Endodermal cell (in vitro differentiated cells): ENCODE results near the gene CTU1. TPM values are rescaled to one million over a fixed set of nuclear protein-coding genes. Genes with fewer than 3 reads are reported as not detected.

ENCODE experiments used
- DNase-seq: peaks from one replicate; pipeline ENCODE4 v3.0.0-alpha.2; 2017
- H3K27ac ChIP-seq: 2 replicates; pipeline ENCODE4 v1.5.1; 2013; ENCODE audit warnings: mild to moderate bottlenecking, low read depth, low read length, moderate library complexity
- H3K27me3 ChIP-seq: 2 replicates; pipeline ENCODE4 v1.6.1; 2013; ENCODE audit warnings: mild to moderate bottlenecking, low read length, moderate library complexity; ENCODE audit not compliant: insufficient read depth, control insufficient read depth, poor library complexity, severe bottlenecking
- H3K36me3 ChIP-seq: 2 replicates; pipeline ENCODE4 v1.7.0; 2013; ENCODE audit warnings: mild to moderate bottlenecking, low read length, moderate library complexity; ENCODE audit not compliant: control insufficient read depth, insufficient read depth
- H3K4me1 ChIP-seq: one replicate; pipeline ENCODE4 v1.7.0; 2013; ENCODE audit warnings: low read length; ENCODE audit not compliant: control insufficient read depth, insufficient read depth
- H3K4me3 ChIP-seq: 2 replicates; pipeline ENCODE4 v1.5.1; 2013; ENCODE audit warnings: mild to moderate bottlenecking, low read length, moderate library complexity
- H3K9ac ChIP-seq: 2 replicates; pipeline ENCODE4 v1.6.1; 2013; ENCODE audit warnings: mild to moderate bottlenecking, low read length, moderate library complexity; ENCODE audit not compliant: poor library complexity, severe bottlenecking; ENCODE audit errors: extremely low read depth
- H3K9me3 ChIP-seq: 2 replicates; pipeline ENCODE4 v1.6.1; 2013; ENCODE audit warnings: mild to moderate bottlenecking, low read length, moderate library complexity; ENCODE audit not compliant: control insufficient read depth
- H3K27ac Mint-ChIP-seq: 2 replicates; pipeline ENCODE4 v1.8.0; 2020; ENCODE audit warnings: mixed read lengths
- H3K27me3 Mint-ChIP-seq: 2 replicates; pipeline ENCODE4 v1.8.0; 2021; ENCODE audit warnings: mild to moderate bottlenecking, mixed read lengths; ENCODE audit not compliant: insufficient read depth
- H3K36me3 Mint-ChIP-seq: 2 replicates; pipeline ENCODE4 v1.8.0; 2020; ENCODE audit warnings: low read depth, mixed read lengths
- H3K4me1 Mint-ChIP-seq: 2 replicates; pipeline ENCODE4 v1.8.0; 2020; ENCODE audit warnings: mixed read lengths
- H3K4me3 Mint-ChIP-seq: 2 replicates; pipeline ENCODE4 v1.8.0; 2020; ENCODE audit warnings: mild to moderate bottlenecking, moderate library complexity, mixed read lengths
- H3K9me3 Mint-ChIP-seq: 2 replicates; pipeline ENCODE4 v1.8.0; 2020; ENCODE audit warnings: mild to moderate bottlenecking, mixed read lengths
- WGBS, 2 experiments: methylation state at CpG; one replicate each; pipeline versions ENCODE4 v1.1.5 to v1.1.7; 2013; ENCODE audit warnings: missing lambda C conversion rate in 2 of 2, mixed read lengths in 1 of 2; ENCODE audit not compliant: insufficient coverage in 1 of 2, insufficient read length in 1 of 2; 5-methylcytosine and 5-hydroxymethylcytosine counted together
- total RNA-seq, 2 donors: library from RNA; stranded (reverse); fragmentation: NEBNext Ultra II Directional in 1 of 2; extraction: Animal tissue kit (Norgen Biotek cat#: 25700) in 1 of 2; gene quantifications; 2 replicates in 1 of 2; 3 replicates in 1 of 2; pipeline ENCODE4 v1.2.1, GENCODE V29; 2021
- TF ChIP-seq, protein P1 (sequence below): fragments of 200-600 bp; sonication (generic); conservative IDR thresholded peaks from 2 replicates; pipeline ENCODE4 v1.5.0; 2021; ENCODE audit warnings: antibody characterized with exemption, mild to moderate bottlenecking

CTU1 gene
- total RNA-seq, 2 donors from 2014 or later, result 5.1 to 5.7 TPM

- peaks cover 22% of the 10 kb centered on the region for H3K36me3 Mint-ChIP-seq
- H3K27me3 Mint-ChIP-seq, result no peaks in the 10 kb centered on the region
- H3K4me1 ChIP-seq, result no peaks in the 10 kb centered on the region
- H3K4me3 Mint-ChIP-seq, result peak overlapping the region; percentile 41
- no peak for DNase-seq
- peaks cover 21% of the 10 kb centered on the region for H3K4me1 Mint-ChIP-seq
- H3K27me3 ChIP-seq, result no peaks in the 10 kb centered on the region
- no peak overlapping the region for H3K9ac ChIP-seq
- H3K9me3 ChIP-seq, result no peaks in the 10 kb centered on the region
- TF ChIP-seq, protein P1, sequence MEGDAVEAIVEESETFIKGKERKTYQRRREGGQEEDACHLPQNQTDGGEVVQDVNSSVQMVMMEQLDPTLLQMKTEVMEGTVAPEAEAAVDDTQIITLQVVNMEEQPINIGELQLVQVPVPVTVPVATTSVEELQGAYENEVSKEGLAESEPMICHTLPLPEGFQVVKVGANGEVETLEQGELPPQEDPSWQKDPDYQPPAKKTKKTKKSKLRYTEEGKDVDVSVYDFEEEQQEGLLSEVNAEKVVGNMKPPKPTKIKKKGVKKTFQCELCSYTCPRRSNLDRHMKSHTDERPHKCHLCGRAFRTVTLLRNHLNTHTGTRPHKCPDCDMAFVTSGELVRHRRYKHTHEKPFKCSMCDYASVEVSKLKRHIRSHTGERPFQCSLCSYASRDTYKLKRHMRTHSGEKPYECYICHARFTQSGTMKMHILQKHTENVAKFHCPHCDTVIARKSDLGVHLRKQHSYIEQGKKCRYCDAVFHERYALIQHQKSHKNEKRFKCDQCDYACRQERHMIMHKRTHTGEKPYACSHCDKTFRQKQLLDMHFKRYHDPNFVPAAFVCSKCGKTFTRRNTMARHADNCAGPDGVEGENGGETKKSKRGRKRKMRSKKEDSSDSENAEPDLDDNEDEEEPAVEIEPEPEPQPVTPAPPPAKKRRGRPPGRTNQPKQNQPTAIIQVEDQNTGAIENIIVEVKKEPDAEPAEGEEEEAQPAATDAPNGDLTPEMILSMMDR, result peak; percentile 4
- peak overlapping the region; percentile 31 for H3K27ac Mint-ChIP-seq
- no peak overlapping the region for H3K4me3 ChIP-seq
- no peak overlapping the region for H3K27ac ChIP-seq
- H3K36me3 ChIP-seq, result peaks cover 9% of the 10 kb centered on the region
- H3K9me3 Mint-ChIP-seq, result no peaks in the 10 kb centered on the region
- WGBS, 2 experiments, result 95 to 97% methylated on average over 12 to 22 of the region's 22 CpGs
Measured at GRCh38 chr19:51099047-51099382, 9.2 kb downstream of the CTU1 start.

DNA sequence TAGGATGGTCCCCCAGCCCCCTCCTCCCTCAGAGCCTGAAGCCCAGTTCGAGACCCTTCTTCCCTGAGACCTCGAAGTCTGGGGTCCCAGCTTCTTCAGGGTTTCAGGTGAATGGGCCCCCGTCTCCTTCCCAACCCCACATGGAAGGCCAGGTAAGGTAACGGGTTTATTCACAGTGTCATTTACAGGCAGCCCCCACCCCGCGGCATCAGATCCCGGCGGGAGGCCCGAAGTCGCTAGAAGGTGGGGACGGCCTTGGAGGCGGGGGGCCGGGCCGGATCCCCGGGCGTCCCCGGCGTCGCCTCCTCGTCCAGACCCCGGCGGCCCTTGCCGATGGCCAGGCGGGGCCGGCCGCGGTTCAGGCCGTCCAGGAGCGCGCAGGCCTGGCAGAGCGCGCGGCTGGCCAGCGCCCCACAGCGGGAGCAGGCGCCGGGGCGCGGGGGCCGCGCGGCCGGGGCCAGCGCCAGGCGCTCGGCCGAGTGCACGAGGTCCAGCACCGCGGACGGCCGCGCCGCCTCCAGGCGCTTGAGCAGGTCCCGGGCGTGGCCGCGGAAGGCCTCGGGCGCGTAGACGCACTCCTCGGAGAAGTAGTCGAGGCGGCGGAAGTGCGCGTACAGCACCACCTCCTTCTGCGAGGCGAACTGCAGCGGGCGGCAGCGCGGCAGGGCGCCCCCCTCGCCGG lies 9.7 kb downstream of the CTU1 start:
- no peak overlapping the region for H3K4me3 ChIP-seq
- TF ChIP-seq, protein P1, result peak; percentile 35
- peaks cover 18% of the 10 kb centered on the region for H3K36me3 Mint-ChIP-seq
- no peak overlapping the region for H3K27ac ChIP-seq
- H3K9me3 Mint-ChIP-seq, result no peaks in the 10 kb centered on the region
- H3K4me3 Mint-ChIP-seq, result peak overlapping the region; percentile 41
- no peaks in the 10 kb centered on the region for H3K4me1 ChIP-seq
- H3K4me1 Mint-ChIP-seq, result peaks cover 24% of the 10 kb centered on the region
- H3K9me3 ChIP-seq, result no peaks in the 10 kb centered on the region
- no peak overlapping the region for H3K9ac ChIP-seq
- H3K27ac Mint-ChIP-seq, result no peak overlapping the region
- H3K27me3 ChIP-seq, result no peaks in the 10 kb centered on the region
- no peaks in the 10 kb centered on the region for H3K27me3 Mint-ChIP-seq
- peaks cover 9% of the 10 kb centered on the region for H3K36me3 ChIP-seq
- WGBS, 2 experiments, result 95 to 98% methylated on average over 44 to 78 of the region's 78 CpGs
- DNase-seq, result no peak

- Histone ChIP-seq H3K36me3 (peaks cover 5% of the 10 kb centered on the region), H3K9me3 (no peaks in the 10 kb centered on the region), H3K4me3 (no peak overlapping the region), H3K9ac (no peak overlapping the region), H3K4me1 (no peaks in the 10 kb centered on the region), H3K27me3 (no peaks in the 10 kb centered on the region), H3K27ac (no peak overlapping the region)
- no peak for DNase-seq
- Mint-ChIP-seq H3K4me3 (no peak overlapping the region), H3K4me1 (peaks cover 28% of the 10 kb centered on the region), H3K9me3 (no peaks in the 10 kb centered on the region), H3K27ac (no peak overlapping the region), H3K36me3 (peaks cover 13% of the 10 kb centered on the region), H3K27me3 (no peaks in the 10 kb centered on the region)
- 89 to 90% methylated on average over 19 of the region's 20 CpGs for WGBS, 2 experiments
- TF ChIP-seq, protein P1, result no peak
Measured at GRCh38 chr19:51097796-51098195, 10.4 kb downstream of the CTU1 start.
